Hepatocyte (in vitro differentiated cells): ENCODE measurements around the gene GSN. TPM values are rescaled to one million over a fixed set of nuclear protein-coding genes. Genes with fewer than 3 reads are reported as not detected.

Experiments used
- DNase-seq: peaks from one replicate; pipeline ENCODE4 v3.0.0-alpha.2; 2016; ENCODE audit warnings: low spot score
- H2AFZ ChIP-seq: fragments of 200-600 bp; sonication (generic); 2 replicates; pipeline ENCODE4 v1.6.0; 2016; ENCODE audit warnings: antibody characterized with exemption, mild to moderate bottlenecking
- H3K27ac ChIP-seq: fragments of 200-600 bp; sonication (generic); 2 replicates; pipeline ENCODE4 v1.5.1; 2016; ENCODE audit warnings: mild to moderate bottlenecking
- H3K27me3 ChIP-seq: fragments of 200-600 bp; sonication (generic); 2 replicates; pipeline ENCODE4 v1.6.1; 2016
- H3K36me3 ChIP-seq: fragments of 200-600 bp; sonication (generic); replicated peaks from 2 replicates; pipeline ENCODE4 v1.5.1; 2016; ENCODE audit warnings: low read depth; ENCODE audit not compliant: insufficient read depth
- H3K4me1 ChIP-seq: fragments of 200-600 bp; sonication (generic); 2 replicates; pipeline ENCODE4 v1.5.1; 2016; ENCODE audit warnings: mild to moderate bottlenecking, moderate library complexity; ENCODE audit not compliant: insufficient read depth
- H3K4me2 ChIP-seq: fragments of 200-600 bp; sonication (generic); 2 replicates; pipeline ENCODE4 v1.6.0; 2016
- H3K4me3 ChIP-seq: fragments of 200-600 bp; sonication (generic); 2 replicates; pipeline ENCODE4 v1.5.1; 2016; ENCODE audit warnings: mild to moderate bottlenecking
- H3K79me2 ChIP-seq: fragments of 200-600 bp; sonication (generic); 2 replicates; pipeline ENCODE4 v1.6.0; 2017; ENCODE audit warnings: mild to moderate bottlenecking
- H3K9me2 ChIP-seq: fragments of 200-600 bp; sonication (generic); replicated peaks from 2 replicates; pipeline ENCODE4 v1.6.0; 2017; ENCODE audit warnings: mild to moderate bottlenecking; ENCODE audit not compliant: insufficient read depth
- H3K9me3 ChIP-seq: fragments of 200-600 bp; sonication (generic); 2 replicates; pipeline ENCODE4 v1.5.1; 2016; ENCODE audit warnings: low read depth, mild to moderate bottlenecking
- H4K20me1 ChIP-seq: fragments of 200-600 bp; sonication (generic); 2 replicates; pipeline ENCODE4 v1.6.0; 2016; ENCODE audit warnings: mild to moderate bottlenecking; ENCODE audit not compliant: insufficient read depth, poor library complexity, severe bottlenecking
- EZH2 ChIP-seq: fragments of 200-600 bp; sonication (generic); IDR thresholded peaks from 2 replicates; pipeline ENCODE4 v1.6.1; 2016; ENCODE audit warnings: antibody characterized with exemption, mild to moderate bottlenecking, borderline replicate concordance
- EZH2phosphoT487 ChIP-seq: fragments of 200-600 bp; sonication (generic); IDR thresholded peaks from one replicate; pipeline ENCODE4 v1.6.1; 2018; ENCODE audit warnings: antibody characterized with exemption, mild to moderate bottlenecking, low read depth, moderate library complexity; ENCODE audit not compliant: unreplicated experiment, severe bottlenecking
- WGBS: methylation state at CpG from one replicate; pipeline ENCODE4 v1.1.6; 2016; ENCODE audit warnings: low lambda C conversion rate; ENCODE audit errors: missing lambda C conversion rate; 5-methylcytosine and 5-hydroxymethylcytosine counted together
- polyA plus RNA-seq: library from polyadenylated mRNA; unstranded; fragments of >200 nt; fragmentation: Nextera tagmentation; extraction: Ambion mirVana; gene quantifications from 2 replicates; pipeline ENCODE4 v1.2.1, GENCODE V29; 2016
- total RNA-seq: library from RNA; depleted of rRNA; stranded (reverse); fragments of >200 nt; gene quantifications from 2 replicates; pipeline ENCODE4 v1.2.3, GENCODE V29; 2014
- TF ChIP-seq, protein P1 (sequence below): fragments of 200-600 bp; sonication (generic); IDR thresholded peaks from 2 replicates; pipeline ENCODE4 v1.5.1; 2016; ENCODE audit warnings: antibody characterized with exemption, mild to moderate bottlenecking; ENCODE audit not compliant: poor library complexity

The GSN gene
- total and polyA plus RNA-seq, 2 experiments from 2014 or later, result 396 to 404 TPM

DNA sequence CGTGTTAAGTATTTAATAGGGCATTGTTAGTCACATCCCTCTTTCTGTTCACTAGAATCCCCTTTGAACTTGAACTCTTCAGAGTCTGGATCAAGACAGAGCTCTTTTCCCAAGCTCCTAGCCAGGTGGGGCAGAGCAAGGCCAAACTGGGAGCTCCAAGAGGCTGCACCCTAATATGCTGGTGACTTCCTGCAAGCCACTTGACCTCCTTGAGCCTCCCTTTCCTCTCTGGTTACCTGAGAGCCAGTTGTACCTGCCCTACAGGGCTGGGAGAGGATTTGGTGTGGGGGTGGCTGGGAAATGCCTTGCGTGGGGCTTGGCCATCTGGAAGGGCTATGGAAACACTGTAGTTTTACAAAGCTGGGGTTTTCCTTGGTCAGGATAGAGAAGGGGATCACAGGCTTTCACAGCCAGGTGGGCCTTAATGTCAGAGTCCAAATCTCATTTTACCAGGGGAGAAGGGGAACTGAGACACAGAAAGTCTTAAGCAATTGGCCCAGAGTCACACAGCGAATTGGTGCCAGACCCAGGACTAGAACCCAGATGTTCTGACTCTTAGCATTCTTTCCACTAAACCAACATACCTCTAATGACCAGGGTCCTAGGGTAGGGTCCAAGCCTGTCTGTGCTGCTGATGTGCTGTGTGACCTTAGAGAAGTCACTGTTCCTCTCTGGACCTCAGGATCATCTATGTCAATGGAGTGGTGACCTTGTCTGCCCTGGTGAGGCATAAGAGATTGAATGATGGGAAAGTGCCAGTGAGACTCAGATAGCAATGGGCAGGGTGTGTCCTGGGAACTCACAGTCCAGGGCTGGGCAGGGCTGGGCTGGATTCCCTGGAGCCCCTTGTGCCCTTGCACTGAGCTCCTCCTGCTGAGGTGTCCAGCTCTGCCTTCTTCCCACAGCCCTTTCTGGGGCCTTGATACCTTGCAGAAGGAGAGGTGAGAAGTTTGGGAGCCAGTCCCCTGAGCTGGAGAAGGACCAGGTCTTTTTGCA is 35.8 kb downstream of the GSN start:
- H2AFZ ChIP-seq, result no peak overlapping the region
- no peak overlapping the region for H3K4me2 ChIP-seq
- H3K9me3 ChIP-seq, result no peaks in the 10 kb centered on the region
- no peak for DNase-seq
- peaks cover 14% of the 10 kb centered on the region for H3K4me1 ChIP-seq
- H3K27ac ChIP-seq, result no peak overlapping the region
- no peaks in the 10 kb centered on the region for H3K27me3 ChIP-seq
- WGBS, result 89% methylated on average over 3 of the region's 3 CpGs
- no peaks in the 10 kb centered on the region for H4K20me1 ChIP-seq
- TF ChIP-seq EZH2, result no peak
- TF ChIP-seq, protein P1, sequence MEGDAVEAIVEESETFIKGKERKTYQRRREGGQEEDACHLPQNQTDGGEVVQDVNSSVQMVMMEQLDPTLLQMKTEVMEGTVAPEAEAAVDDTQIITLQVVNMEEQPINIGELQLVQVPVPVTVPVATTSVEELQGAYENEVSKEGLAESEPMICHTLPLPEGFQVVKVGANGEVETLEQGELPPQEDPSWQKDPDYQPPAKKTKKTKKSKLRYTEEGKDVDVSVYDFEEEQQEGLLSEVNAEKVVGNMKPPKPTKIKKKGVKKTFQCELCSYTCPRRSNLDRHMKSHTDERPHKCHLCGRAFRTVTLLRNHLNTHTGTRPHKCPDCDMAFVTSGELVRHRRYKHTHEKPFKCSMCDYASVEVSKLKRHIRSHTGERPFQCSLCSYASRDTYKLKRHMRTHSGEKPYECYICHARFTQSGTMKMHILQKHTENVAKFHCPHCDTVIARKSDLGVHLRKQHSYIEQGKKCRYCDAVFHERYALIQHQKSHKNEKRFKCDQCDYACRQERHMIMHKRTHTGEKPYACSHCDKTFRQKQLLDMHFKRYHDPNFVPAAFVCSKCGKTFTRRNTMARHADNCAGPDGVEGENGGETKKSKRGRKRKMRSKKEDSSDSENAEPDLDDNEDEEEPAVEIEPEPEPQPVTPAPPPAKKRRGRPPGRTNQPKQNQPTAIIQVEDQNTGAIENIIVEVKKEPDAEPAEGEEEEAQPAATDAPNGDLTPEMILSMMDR, result no peak
- TF ChIP-seq EZH2phosphoT487, result no peak
- H3K4me3 ChIP-seq, result no peak overlapping the region
- H3K36me3 ChIP-seq, result no peaks in the 10 kb centered on the region
- peaks cover 8% of the 10 kb centered on the region for H3K79me2 ChIP-seq
- H3K9me2 ChIP-seq, result no peaks in the 10 kb centered on the region

DNA sequence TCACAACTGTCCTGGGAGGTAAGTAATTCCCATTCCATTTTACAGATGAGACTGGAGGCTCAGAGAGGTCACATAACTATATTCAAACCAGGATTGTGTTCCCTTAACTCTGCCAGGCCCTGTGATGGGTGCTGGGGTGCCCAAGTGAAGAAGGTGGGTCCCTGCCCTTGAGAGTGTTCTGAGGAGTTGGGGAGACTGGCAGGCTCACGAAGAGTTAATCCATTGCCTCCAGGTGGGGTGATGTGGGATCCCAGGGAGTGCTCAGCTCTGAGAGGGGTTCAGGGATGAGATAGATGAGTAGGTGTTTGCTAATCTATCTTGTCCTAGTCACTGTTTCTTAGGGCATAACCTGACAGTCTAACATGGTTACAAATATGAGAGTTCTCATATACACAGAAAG is 36.7 kb downstream of the GSN start:
- H3K79me2 ChIP-seq, result peaks cover 8% of the 10 kb centered on the region
- WGBS, result 88% methylated on average over 1 of the region's 1 CpG
- no peaks in the 10 kb centered on the region for H3K36me3 ChIP-seq
- H2AFZ ChIP-seq, result no peak overlapping the region
- no peaks in the 10 kb centered on the region for H3K27me3 ChIP-seq
- no peaks in the 10 kb centered on the region for H4K20me1 ChIP-seq
- TF ChIP-seq, protein P1, result no peak
- TF ChIP-seq EZH2, result no peak
- no peak for TF ChIP-seq EZH2phosphoT487
- peaks cover 9% of the 10 kb centered on the region for H3K4me1 ChIP-seq
- no peak for DNase-seq
- H3K27ac ChIP-seq, result no peak overlapping the region
- no peak overlapping the region for H3K4me3 ChIP-seq
- no peaks in the 10 kb centered on the region for H3K9me2 ChIP-seq
- no peaks in the 10 kb centered on the region for H3K9me3 ChIP-seq
- no peak overlapping the region for H3K4me2 ChIP-seq

DNA sequence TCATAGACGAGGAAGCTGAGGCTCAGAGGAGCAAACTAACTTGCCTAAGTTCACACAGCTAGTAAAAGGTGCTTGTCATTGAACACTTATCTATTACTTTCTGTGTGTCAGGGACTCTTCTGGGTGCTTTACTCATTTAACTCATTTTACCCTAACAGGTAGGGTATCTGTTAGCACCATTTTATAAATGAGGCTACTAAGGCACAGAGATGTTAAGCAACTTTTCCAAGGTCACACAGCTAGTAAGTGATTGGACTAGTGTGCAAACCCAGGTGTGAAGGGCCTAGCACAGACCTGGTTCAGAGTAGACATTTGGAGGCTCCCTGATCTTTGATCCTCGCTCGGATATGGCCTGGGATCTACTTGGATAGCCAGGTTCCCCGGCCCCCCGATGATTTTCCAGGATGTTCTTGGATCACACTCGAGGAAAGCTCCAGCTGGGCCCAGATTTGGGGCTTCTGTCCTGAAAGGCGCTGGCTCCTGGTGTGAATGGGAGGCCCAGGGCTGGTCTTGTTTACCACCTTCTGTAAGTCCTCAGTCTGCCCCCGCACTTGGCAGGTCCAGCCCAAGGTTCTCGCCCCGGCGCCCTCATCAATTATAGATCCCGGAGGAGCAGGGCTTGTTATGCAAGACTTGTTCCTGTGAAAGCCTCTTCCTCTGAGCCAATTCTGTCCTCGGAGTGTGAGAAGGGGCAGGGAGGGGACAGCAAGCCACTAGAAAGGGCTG is 37.5 kb downstream of the GSN start:
- DNase-seq, result no peak
- Histone ChIP-seq H3K4me2 (no peak overlapping the region), H3K36me3 (no peaks in the 10 kb centered on the region), H4K20me1 (no peaks in the 10 kb centered on the region), H3K9me3 (no peaks in the 10 kb centered on the region), H3K4me3 (no peak overlapping the region), H3K9me2 (no peaks in the 10 kb centered on the region), H3K79me2 (peaks cover 6% of the 10 kb centered on the region), H2AFZ (no peak overlapping the region), H3K27me3 (no peaks in the 10 kb centered on the region), H3K4me1 (peaks cover 5% of the 10 kb centered on the region), H3K27ac (no peak overlapping the region)
- WGBS, result 83% methylated on average over 13 of the region's 13 CpGs
- TF ChIP-seq, protein P1, result no peak
- no peak for TF ChIP-seq EZH2
- no peak for TF ChIP-seq EZH2phosphoT487
